IPS-18a (cell line): ENCODE data around the gene FGF11.

Experiments
- H3K27ac ChIP-seq: one replicate; pipeline ENCODE4 v1.5.1; 2013; ENCODE audit warnings: low read length
- H3K27me3 ChIP-seq: one replicate; pipeline ENCODE4 v1.6.1; 2013; ENCODE audit warnings: mild to moderate bottlenecking, low read length; ENCODE audit not compliant: control insufficient read depth, insufficient read depth
- H3K36me3 ChIP-seq: one replicate; pipeline ENCODE4 v1.6.1; 2013; ENCODE audit warnings: low read depth, low read length; ENCODE audit not compliant: control insufficient read depth
- H3K4me1 ChIP-seq: one replicate; pipeline ENCODE4 v1.6.1; 2013; ENCODE audit warnings: low read depth, low read length; ENCODE audit not compliant: control insufficient read depth
- H3K4me3 ChIP-seq: one replicate; pipeline ENCODE4 v1.5.1; 2013; ENCODE audit warnings: low read length
- H3K9ac ChIP-seq: one replicate; pipeline ENCODE4 v1.6.1; 2013; ENCODE audit warnings: mild to moderate bottlenecking, low read length, moderate library complexity
- H3K9me3 ChIP-seq: one replicate; pipeline ENCODE4 v1.6.1; 2013; ENCODE audit warnings: low read depth, low read length; ENCODE audit not compliant: control insufficient read depth

FGF11 gene

DNA sequence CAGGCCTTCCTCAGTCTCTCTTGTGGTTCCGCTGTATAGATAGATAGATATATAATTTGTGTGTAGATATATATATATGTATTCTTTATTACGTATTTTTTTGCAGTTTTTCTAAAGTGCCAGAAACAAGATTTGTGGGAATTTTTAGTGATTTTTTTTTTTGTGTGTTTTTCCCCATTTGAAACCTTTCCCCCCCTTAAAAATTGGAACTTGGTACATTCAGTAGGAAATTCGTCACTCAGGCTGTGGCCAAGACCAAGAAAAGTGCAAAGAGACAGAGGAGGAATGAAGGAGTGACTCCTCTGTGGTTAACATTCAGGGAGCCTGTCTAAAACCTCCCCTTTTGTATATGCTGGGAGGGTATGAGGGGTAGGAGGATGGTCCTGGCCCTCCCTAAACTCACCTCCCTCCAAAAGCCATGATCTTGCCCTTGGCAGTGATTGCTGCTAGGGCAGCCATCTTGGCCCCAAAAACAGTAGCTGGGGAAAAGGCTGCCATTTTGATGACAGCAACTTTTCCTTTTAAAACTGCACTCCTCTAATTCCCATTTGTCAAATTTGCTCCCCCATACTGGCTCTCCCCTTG lies 20.7 kb downstream of the FGF11 start:
- Histone ChIP-seq H3K27me3 (no peaks in the 10 kb centered on the region), H3K4me1 (peaks cover 6% of the 10 kb centered on the region), H3K4me3 (no peak overlapping the region), H3K9me3 (no peaks in the 10 kb centered on the region), H3K27ac (no peak overlapping the region), H3K36me3 (no peaks in the 10 kb centered on the region), H3K9ac (no peak overlapping the region)

DNA sequence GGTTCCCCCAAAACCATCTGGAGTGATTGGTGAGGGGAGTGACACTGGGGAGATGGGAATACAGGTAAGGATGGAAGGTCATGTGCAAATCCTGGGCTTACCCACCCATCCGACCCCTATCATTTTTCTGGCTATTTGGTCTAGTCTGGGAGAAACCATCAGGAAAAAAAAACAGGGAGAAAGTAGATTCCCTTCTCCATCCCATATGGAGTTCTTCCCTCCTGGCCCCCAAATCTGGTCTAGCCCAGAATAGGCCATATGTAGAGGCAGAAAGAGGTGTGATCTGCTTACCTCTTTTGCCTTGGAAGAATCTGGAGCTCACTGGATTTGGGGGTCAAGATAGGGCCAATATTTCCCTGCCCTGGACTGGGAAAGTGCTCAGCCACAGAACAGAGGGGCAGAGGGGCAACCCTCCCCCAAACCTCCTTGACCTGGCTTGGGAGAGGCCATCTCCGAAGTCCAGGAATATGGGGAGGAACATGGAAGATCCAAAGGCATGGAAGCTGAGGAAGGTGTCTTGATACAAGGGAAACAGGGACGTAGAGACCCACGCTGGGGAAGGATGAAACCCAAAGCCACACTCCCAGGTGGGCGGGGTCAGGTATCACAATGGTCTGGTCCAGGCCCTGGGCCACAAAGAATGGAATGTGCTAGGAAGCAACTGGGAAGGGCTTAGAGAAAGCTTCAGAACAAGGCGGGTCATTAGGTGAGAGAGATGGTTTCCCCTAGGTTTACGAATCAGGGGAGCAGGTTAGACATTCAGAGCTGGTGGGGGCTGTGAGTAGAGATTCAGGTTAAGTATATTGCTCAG lies 21.7 kb downstream of the FGF11 start:
- no peak overlapping the region for H3K9ac ChIP-seq
- H3K4me1 ChIP-seq = peaks cover 6% of the 10 kb centered on the region
- H3K9me3 ChIP-seq = no peaks in the 10 kb centered on the region
- H3K4me3 ChIP-seq = no peak overlapping the region
- no peak overlapping the region for H3K27ac ChIP-seq
- no peaks in the 10 kb centered on the region for H3K36me3 ChIP-seq
- no peaks in the 10 kb centered on the region for H3K27me3 ChIP-seq

DNA sequence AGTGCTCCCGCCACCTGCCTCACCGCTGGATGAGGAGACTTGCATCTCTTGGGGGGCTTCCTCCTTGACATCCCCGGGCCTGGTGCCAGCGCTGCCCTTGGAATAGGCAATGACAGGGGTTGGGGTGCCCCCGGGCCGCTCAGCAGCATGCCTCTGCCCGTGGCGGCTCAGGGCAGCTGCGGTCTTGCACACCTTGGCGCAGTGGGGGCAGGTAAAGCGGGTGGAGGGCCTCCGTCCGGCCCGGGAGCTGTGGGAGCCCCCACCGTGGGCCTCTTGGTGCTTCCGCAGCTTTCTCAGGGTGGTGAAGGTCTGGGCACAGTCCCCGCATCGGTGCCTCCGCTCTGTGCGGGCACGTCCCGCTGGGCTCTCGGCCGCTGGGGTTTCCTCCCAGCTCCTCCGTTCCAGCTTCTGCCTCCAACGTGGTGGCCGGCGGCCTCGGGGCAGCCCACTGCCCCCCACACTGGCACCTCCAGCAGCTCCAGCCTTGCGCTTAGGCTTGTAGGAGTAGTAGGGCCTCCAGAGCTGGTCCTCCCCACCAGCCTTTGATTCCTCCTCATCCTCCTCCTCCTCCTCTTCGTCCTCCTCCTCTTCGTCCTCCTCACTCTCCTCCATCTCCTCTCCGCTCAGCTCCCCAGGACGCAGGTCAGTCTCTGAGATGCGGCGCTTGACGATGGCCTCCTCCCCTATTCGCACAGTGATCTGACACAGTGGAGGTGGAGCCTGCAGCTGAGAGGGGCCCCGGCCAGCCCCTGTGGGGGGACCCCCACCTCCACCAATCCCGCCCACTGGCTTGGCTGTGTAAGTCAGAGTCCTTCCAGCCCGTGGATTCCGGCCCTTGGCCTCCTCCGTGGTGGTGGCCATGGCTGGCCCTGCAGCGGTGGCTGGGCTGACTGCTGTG lies 23.4 kb downstream of the FGF11 start:
- Histone ChIP-seq H3K4me3 (no peak overlapping the region), H3K9me3 (no peaks in the 10 kb centered on the region), H3K27ac (no peak overlapping the region), H3K9ac (no peak overlapping the region), H3K4me1 (peaks cover 6% of the 10 kb centered on the region), H3K27me3 (no peaks in the 10 kb centered on the region), H3K36me3 (no peaks in the 10 kb centered on the region)

DNA sequence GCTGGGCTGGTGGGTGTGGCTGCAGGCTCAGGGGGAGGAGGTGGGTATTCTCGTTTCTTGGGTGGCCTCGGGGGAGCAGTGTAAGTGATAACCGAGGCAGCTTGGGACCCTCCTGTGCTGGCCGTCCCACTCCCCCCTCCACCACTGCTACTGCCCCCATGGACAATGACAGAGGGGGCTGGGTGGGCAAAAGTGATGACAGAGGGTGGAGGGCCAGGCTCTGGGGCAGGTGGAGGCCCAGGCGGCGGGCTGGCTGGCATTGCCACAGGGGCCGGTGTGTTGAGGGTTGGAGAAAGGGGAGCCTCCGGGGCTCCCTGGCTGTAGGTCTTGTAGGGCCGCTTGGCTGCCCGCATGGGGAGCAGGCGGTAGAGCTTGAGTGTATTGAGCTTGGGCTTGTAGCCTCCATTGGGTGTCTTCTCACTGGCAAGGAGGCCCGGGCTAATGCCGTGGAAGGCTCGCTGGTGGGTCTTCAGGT lies 24.1 kb downstream of the FGF11 start:
- Histone ChIP-seq H3K9ac (no peak overlapping the region), H3K9me3 (no peaks in the 10 kb centered on the region), H3K36me3 (no peaks in the 10 kb centered on the region), H3K27ac (no peak overlapping the region), H3K27me3 (no peaks in the 10 kb centered on the region), H3K4me3 (no peak overlapping the region), H3K4me1 (peaks cover 6% of the 10 kb centered on the region)

DNA sequence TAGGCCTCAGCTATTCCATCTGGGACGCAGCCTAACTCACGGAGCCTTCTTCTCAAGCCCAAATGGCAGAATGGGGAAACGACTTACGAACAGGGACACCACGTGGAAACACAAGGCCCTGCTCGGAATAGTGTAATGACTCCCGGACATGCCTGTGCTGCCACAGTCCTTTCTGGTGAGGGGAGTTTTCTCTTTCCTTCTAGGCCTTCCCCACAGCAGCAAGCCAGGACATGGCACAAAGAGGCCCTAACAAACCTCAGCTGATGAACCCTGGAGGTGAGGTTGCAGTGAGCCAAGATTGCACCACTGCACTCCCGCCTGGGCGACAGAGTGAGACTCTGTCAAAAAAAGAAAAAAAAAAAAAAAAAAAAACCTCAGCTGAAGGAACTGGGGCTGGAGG lies 24.8 kb downstream of the FGF11 start:
- Histone ChIP-seq H3K27me3 (no peaks in the 10 kb centered on the region), H3K36me3 (no peaks in the 10 kb centered on the region), H3K27ac (no peak overlapping the region), H3K4me3 (no peak overlapping the region), H3K9me3 (no peaks in the 10 kb centered on the region), H3K9ac (no peak overlapping the region), H3K4me1 (peaks cover 6% of the 10 kb centered on the region)

DNA sequence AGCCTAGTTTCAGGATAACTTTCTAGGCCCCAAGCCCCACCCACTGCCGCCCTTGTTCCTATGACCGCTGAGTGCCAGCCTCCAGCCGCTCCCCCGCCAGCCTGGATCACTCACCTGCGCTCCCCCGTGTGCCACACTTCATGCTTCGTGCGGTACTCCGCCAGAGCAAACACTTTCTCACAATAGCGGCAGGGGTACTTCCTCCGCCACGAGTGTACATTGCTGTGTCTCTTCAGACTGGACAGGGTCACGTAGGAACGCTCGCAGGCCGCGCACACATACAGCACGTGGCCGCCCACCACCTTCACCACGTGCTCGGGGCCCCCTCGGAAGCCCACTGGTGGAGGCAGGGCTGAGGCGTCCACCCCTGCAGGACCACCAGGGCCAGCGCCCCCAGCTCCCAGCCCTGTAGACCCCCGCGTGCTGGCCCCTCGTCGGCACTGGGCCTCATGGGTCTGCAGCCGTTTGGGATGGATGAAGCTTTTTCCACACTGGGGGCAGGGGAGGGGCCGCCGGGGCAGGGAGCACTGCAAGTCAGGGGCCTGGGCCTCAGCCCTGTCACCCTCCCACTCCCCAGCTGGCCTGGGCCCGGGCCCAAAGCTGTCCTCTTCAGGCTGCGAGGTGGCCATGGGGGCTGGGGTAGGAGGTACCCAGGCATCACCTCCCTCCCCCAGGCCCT lies 26.4 kb downstream of the FGF11 start:
- Histone ChIP-seq H3K4me3 (no peak overlapping the region), H3K27me3 (no peaks in the 10 kb centered on the region), H3K9ac (no peak overlapping the region), H3K4me1 (peaks cover 5% of the 10 kb centered on the region), H3K36me3 (no peaks in the 10 kb centered on the region), H3K27ac (no peak overlapping the region), H3K9me3 (no peaks in the 10 kb centered on the region)

DNA sequence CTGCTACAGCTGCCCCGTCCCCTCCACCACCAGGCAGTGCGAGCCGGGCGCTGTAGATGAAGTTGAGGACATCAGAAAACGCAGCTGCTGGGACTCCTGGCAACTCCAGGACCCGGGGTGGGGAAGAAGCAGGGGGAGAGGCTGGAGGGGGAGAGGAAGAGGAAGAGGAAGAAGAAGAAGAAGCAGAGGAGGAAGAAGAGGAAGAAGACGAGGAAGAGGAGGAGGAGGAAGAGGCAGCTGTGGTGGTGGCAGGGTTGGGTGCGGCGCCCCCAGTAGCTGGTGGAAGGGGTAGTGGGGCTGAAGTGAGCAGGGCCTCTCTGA lies 27.0 kb downstream of the FGF11 start:
- no peak overlapping the region for H3K4me3 ChIP-seq
- no peak overlapping the region for H3K9ac ChIP-seq
- H3K27me3 ChIP-seq = no peaks in the 10 kb centered on the region
- no peaks in the 10 kb centered on the region for H3K4me1 ChIP-seq
- H3K9me3 ChIP-seq = no peaks in the 10 kb centered on the region
- no peak overlapping the region for H3K27ac ChIP-seq
- no peaks in the 10 kb centered on the region for H3K36me3 ChIP-seq

DNA sequence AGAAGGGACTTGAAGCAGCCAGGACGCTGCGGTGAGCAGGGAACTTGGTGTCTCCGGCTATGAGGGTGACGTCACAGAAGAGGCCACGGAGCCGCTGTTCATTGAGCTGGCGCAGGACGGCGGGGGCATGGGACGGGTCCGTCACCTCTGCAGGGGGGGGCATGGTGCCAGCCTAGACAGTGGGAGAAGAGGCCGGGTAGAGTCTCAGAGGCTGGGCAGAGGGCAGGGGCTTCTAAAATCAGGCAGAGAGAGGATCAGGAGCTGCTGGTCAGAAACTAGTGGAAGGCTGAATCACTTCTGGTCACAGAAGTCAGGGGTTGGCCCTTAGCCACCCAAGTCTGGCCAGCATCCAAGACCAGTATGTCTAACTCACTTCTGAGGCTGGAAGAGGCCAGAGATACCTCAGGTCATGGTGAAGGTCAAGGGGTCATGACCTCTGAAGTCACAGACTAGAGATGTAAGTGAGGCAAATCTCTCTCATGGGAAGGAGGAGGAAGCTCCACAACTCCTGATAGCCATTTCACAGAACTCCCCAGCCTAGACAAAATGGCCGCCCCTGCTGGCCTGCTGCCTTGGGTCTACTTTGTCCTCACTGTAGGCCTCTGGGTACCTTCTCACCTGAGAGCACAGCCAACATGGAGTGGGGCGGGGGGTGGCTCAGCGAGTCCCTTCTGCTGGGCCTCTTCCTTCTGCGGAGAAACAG lies 27.5 kb downstream of the FGF11 start:
- no peak overlapping the region for H3K27ac ChIP-seq
- H3K27me3 ChIP-seq = no peaks in the 10 kb centered on the region
- H3K9ac ChIP-seq = no peak overlapping the region
- no peaks in the 10 kb centered on the region for H3K36me3 ChIP-seq
- H3K9me3 ChIP-seq = no peaks in the 10 kb centered on the region
- H3K4me3 ChIP-seq = no peak overlapping the region
- no peaks in the 10 kb centered on the region for H3K4me1 ChIP-seq

DNA sequence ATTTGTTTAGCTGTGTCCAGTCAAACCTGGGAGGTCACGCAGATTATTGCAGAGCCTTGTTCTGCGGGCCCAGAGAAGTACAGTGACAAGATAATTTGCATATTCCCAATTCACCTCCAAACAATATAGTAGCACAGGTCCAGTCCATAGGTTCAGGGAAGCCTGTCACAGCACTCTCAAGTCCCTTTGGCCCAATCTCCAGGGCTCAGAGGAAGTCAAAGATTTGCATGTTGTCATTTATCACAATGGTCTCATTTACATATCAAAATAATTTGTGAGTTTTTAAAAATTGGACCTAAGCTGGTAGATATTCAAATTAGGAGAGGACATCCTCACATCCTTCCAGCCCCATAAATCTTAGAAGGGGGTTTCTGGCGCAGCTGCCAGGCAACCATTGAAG lies 28.2 kb downstream of the FGF11 start:
- Histone ChIP-seq H3K36me3 (no peaks in the 10 kb centered on the region), H3K9ac (no peak overlapping the region), H3K27ac (no peak overlapping the region), H3K4me1 (no peaks in the 10 kb centered on the region), H3K4me3 (no peak overlapping the region), H3K27me3 (no peaks in the 10 kb centered on the region), H3K9me3 (no peaks in the 10 kb centered on the region)

DNA sequence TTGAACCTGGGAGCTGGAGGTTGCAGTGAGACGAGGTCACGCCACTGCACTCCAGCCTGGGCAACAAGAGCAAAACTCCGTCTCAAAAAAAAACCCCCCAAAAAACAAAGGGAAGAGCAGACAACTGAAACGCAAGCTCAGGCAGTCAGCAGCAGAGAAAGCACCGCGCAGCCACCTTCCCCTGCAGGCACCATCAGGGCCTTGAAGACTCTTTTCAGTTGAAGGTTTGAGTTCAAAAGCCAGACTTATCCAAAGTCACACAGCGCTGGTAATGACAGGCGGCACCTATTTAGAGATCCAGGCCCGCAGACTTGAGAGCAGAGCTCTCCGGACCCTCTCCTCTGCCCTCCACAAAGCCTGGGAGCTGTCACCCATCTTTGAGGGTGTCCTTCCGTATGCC lies 29.0 kb downstream of the FGF11 start:
- Histone ChIP-seq H3K4me1 (no peaks in the 10 kb centered on the region), H3K27ac (no peak overlapping the region), H3K9me3 (no peaks in the 10 kb centered on the region), H3K27me3 (no peaks in the 10 kb centered on the region), H3K9ac (no peak overlapping the region), H3K36me3 (no peaks in the 10 kb centered on the region), H3K4me3 (no peak overlapping the region)
